Liver (tissue), 9 donors: ENCODE measurements around the gene F8. TPM values are rescaled to one million over a fixed set of nuclear protein-coding genes. Genes with fewer than 3 reads are reported as not detected.

ENCODE experiments used
- DNase-seq: peaks from one replicate; pipeline ENCODE4 v3.0.0-alpha.2; 2017; ENCODE audit warnings: low spot score
- H3K27ac ChIP-seq, 2 donors: one replicate each; pipeline ENCODE4 v1.7.0; 2013; ENCODE audit warnings: inconsistent platforms in 2 of 2, low read length in 2 of 2, control low read depth in 1 of 2, low read depth in 1 of 2, mild to moderate bottlenecking in 1 of 2
- H3K27me3 ChIP-seq, 4 donors: one replicate each; pipeline versions ENCODE4 v1.6.1 to v1.7.0; 2013; ENCODE audit warnings: low read length in 3 of 4, inconsistent platforms in 1 of 4, mild to moderate bottlenecking in 1 of 4, moderate library complexity in 1 of 4; ENCODE audit not compliant: control insufficient read depth in 4 of 4, insufficient read depth in 4 of 4
- H3K36me3 ChIP-seq, 4 donors: one replicate each; pipeline versions ENCODE4 v1.6.1 to v1.7.0; 2013; ENCODE audit warnings: low read length in 3 of 4, mild to moderate bottlenecking in 3 of 4, low read depth in 1 of 4, moderate library complexity in 1 of 4; ENCODE audit not compliant: control insufficient read depth in 4 of 4, insufficient read depth in 3 of 4
- H3K4me1 ChIP-seq, 4 donors: one replicate each; pipeline versions ENCODE4 v1.6.1 to v1.7.0; 2013; ENCODE audit warnings: low read length in 3 of 4, mild to moderate bottlenecking in 3 of 4, moderate library complexity in 1 of 4; ENCODE audit not compliant: control insufficient read depth in 4 of 4, insufficient read depth in 4 of 4
- H3K4me3 ChIP-seq, 3 donors: one replicate each; pipeline versions ENCODE4 v1.6.1 to v1.7.0; 2013; ENCODE audit warnings: low read length in 3 of 3, control low read depth in 1 of 3, low read depth in 1 of 3, mild to moderate bottlenecking in 1 of 3
- H3K9ac ChIP-seq, 2 donors: one replicate each; pipeline ENCODE4 v1.7.0; 2013; ENCODE audit warnings: low read length in 2 of 2, mild to moderate bottlenecking in 2 of 2, moderate library complexity in 2 of 2, control low read depth in 1 of 2, low read depth in 1 of 2
- H3K9me3 ChIP-seq, 4 donors: one replicate each; pipeline versions ENCODE4 v1.6.1 to v1.7.0; 2013; ENCODE audit warnings: low read length in 3 of 4; ENCODE audit not compliant: control insufficient read depth in 4 of 4
- ATF3 ChIP-seq: IDR thresholded peaks from 2 replicates; pipeline ENCODE4 v1.6.1; 2016; ENCODE audit warnings: antibody characterized with exemption
- FOXA1 ChIP-seq: IDR thresholded peaks from 2 replicates; pipeline ENCODE4 v1.6.1; 2016; ENCODE audit warnings: antibody characterized with exemption
- FOXA2 ChIP-seq: IDR thresholded peaks from 2 replicates; pipeline ENCODE4 v1.6.1; 2016; ENCODE audit warnings: antibody characterized with exemption
- GABPA ChIP-seq, 2 donors: IDR thresholded peaks in 1 of 2; conservative IDR thresholded peaks in 1 of 2; 2 replicates each; pipeline ENCODE4 v1.6.1; 2016; ENCODE audit warnings: antibody characterized with exemption in 2 of 2, mild to moderate bottlenecking in 1 of 2, moderate library complexity in 1 of 2
- HNF4A ChIP-seq, 2 donors: conservative IDR thresholded peaks; 2 replicates each; pipeline ENCODE4 v1.6.1; 2016; ENCODE audit warnings: antibody characterized with exemption in 2 of 2, mild to moderate bottlenecking in 2 of 2
- HNF4G ChIP-seq: IDR thresholded peaks from 2 replicates; pipeline ENCODE4 v1.6.1; 2016; ENCODE audit warnings: antibody characterized with exemption
- JUND ChIP-seq, 2 donors: IDR thresholded peaks; 2 replicates each; pipeline ENCODE4 v1.6.1; 2016; ENCODE audit warnings: antibody characterized with exemption in 2 of 2
- RAD21 ChIP-seq, 2 donors: IDR thresholded peaks; 2 replicates each; pipeline ENCODE4 v1.6.1; 2016; ENCODE audit warnings: antibody characterized with exemption in 2 of 2, mild to moderate bottlenecking in 2 of 2
- REST ChIP-seq: IDR thresholded peaks from 2 replicates; pipeline ENCODE4 v1.6.1; 2016; ENCODE audit warnings: antibody characterized with exemption, mild to moderate bottlenecking
- RXRA ChIP-seq, 2 donors: IDR thresholded peaks; 2 replicates each; pipeline ENCODE4 v1.6.1; 2017 to 2018; ENCODE audit warnings: antibody characterized with exemption in 2 of 2, mild to moderate bottlenecking in 1 of 2
- SP1 ChIP-seq: IDR thresholded peaks from 2 replicates; pipeline ENCODE4 v1.6.1; 2018; ENCODE audit warnings: antibody characterized with exemption, mild to moderate bottlenecking
- TAF1 ChIP-seq: conservative IDR thresholded peaks from 2 replicates; pipeline ENCODE4 v1.6.1; 2016; ENCODE audit warnings: antibody characterized with exemption, mild to moderate bottlenecking
- YY1 ChIP-seq: IDR thresholded peaks from 2 replicates; pipeline ENCODE4 v1.6.1; 2016; ENCODE audit warnings: antibody characterized with exemption, mild to moderate bottlenecking
- ZBTB33 ChIP-seq: IDR thresholded peaks from 2 replicates; pipeline ENCODE4 v1.6.1; 2016; ENCODE audit warnings: antibody characterized with exemption
- WGBS: extraction: QIAGEN DNeasy Blood & Tissue Kit; methylation state at CpG from one replicate; pipeline ENCODE4 v1.1.7; 2013; 5-methylcytosine and 5-hydroxymethylcytosine counted together
- polyA plus RNA-seq, 2 donors: library from polyadenylated mRNA; stranded (reverse) in 1 of 2; unstranded in 1 of 2; fragments of 200-250 nt in 1 of 2; fragments of >200 nt in 1 of 2; fragmentation: Nextera tagmentation in 1 of 2; extraction: Ambion mirVana in 1 of 2; gene quantifications; one replicate each; pipeline versions ENCODE4 v1.2.1 to v1.2.3, GENCODE V29; 2013 to 2015
- total RNA-seq, 2 donors: library from RNA; depleted of rRNA; stranded (reverse); fragments of >200 nt; gene quantifications; one replicate each; pipeline ENCODE4 v1.2.3, GENCODE V29; 2014
- TF ChIP-seq, protein P1 (sequence below): IDR thresholded peaks from 2 replicates; pipeline ENCODE4 v1.6.1; 2016; ENCODE audit warnings: antibody characterized with exemption
- TF ChIP-seq, protein P2 (sequence below): fragments of 150-350 bp; IDR thresholded peaks from 2 replicates; pipeline ENCODE4 v1.5.1; 2017; ENCODE audit warnings: improper control_type of control experiment, low read depth, low read length; ENCODE audit not compliant: missing input control
- donor health status: healthy.
- donor health status: healthy.
- donor health status: healthy.
- donor health status: healthy.
- donor health status: healthy.

F8 gene
- total and polyA plus RNA-seq, 4 donors, result 8.0 to 22.3 (median 13.8) TPM

GRCh38 chrX:154791939-154792338 is 230.6 kb downstream of the F8 start:
- Histone ChIP-seq H3K9me3 (no peaks in the 10 kb centered on the region), H3K9ac (no peak overlapping the region), H3K27me3 (no peaks in the 10 kb centered on the region), H3K36me3 (no peaks in the 10 kb centered on the region), H3K27ac (peak overlapping the region in 1 of 2 donors; percentile 21), H3K4me1 (peaks cover 3 to 14% (median 4%) of the 10 kb centered on the region in 4 donors), H3K4me3 (no peak overlapping the region)
- WGBS, result 85% methylated on average over 8 of the region's 8 CpGs
- TF ChIP-seq HNF4G (no peak), GABPA (IDR thresholded peaks at IDR 0.05 in 1 of 2, conservative IDR thresholded peaks at IDR 0.05 in 1 of 2) (no peak), JUND (IDR thresholded peaks at IDR 0.05) (no peak), SP1 (no peak), REST (no peak), HNF4A (conservative IDR thresholded peaks at IDR 0.05) (no peak), FOXA1 (no peak), RXRA (IDR thresholded peaks at IDR 0.05) (no peak), ATF3 (no peak), TAF1 (no peak), RAD21 (IDR thresholded peaks at IDR 0.05) (no peak), YY1 (no peak), ZBTB33 (no peak)
- TF ChIP-seq, protein P1, sequence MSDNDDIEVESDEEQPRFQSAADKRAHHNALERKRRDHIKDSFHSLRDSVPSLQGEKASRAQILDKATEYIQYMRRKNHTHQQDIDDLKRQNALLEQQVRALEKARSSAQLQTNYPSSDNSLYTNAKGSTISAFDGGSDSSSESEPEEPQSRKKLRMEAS, result no peak
- TF ChIP-seq, protein P2, sequence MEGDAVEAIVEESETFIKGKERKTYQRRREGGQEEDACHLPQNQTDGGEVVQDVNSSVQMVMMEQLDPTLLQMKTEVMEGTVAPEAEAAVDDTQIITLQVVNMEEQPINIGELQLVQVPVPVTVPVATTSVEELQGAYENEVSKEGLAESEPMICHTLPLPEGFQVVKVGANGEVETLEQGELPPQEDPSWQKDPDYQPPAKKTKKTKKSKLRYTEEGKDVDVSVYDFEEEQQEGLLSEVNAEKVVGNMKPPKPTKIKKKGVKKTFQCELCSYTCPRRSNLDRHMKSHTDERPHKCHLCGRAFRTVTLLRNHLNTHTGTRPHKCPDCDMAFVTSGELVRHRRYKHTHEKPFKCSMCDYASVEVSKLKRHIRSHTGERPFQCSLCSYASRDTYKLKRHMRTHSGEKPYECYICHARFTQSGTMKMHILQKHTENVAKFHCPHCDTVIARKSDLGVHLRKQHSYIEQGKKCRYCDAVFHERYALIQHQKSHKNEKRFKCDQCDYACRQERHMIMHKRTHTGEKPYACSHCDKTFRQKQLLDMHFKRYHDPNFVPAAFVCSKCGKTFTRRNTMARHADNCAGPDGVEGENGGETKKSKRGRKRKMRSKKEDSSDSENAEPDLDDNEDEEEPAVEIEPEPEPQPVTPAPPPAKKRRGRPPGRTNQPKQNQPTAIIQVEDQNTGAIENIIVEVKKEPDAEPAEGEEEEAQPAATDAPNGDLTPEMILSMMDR, result no peak
- no peak for DNase-seq

DNA sequence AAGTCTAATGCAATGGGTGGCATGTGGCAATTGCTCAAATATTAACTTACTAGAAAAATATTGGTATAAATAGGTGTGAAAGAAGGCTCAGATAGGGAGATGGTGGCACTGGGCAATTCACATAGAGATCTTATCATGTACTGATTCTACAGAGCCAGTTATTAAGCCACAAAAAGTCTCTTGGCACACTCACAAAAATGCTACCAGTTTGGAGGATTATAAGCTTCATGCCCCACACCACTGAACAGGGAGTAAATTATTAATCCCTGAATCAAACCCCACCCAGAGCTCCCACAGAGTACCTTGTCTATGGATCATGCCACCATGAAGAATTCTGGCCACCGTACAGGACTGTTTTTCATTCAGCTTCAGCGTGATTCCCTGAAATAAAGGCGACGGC is 231.1 kb downstream of the F8 start:
- Histone ChIP-seq H3K9me3 (no peaks in the 10 kb centered on the region), H3K9ac (no peak overlapping the region), H3K4me3 (no peak overlapping the region), H3K27me3 (no peaks in the 10 kb centered on the region), H3K4me1 (peaks cover 3 to 14% (median 4%) of the 10 kb centered on the region in 4 donors), H3K36me3 (no peaks in the 10 kb centered on the region), H3K27ac (peak overlapping the region in 1 of 2 donors; percentile 21)
- no peak for TF ChIP-seq RAD21 (IDR thresholded peaks at IDR 0.05)
- peak; percentile 13 for TF ChIP-seq SP1
- TF ChIP-seq JUND (IDR thresholded peaks at IDR 0.05), result no peak
- TF ChIP-seq, protein P1, result peak; percentile 22
- TF ChIP-seq TAF1, result no peak
- no peak for TF ChIP-seq HNF4G
- TF ChIP-seq FOXA2, result no peak
- TF ChIP-seq GABPA (IDR thresholded peaks at IDR 0.05 in 1 of 2, conservative IDR thresholded peaks at IDR 0.05 in 1 of 2), result no peak
- TF ChIP-seq, protein P2, result no peak
- 55% methylated on average over 4 of the region's 4 CpGs for WGBS
- no peak for DNase-seq
